ENCODE data around the gene NANOS2.
A peak's percentile ranks its signal among the peaks of the same experiment; 100 is the strongest.
"Not testable (repeated sequence)": the region's sequence is repeated elsewhere in the genome, so short reads cannot be mapped to it uniquely, and the experiment has no call there.

NANOS2 gene

DNA sequence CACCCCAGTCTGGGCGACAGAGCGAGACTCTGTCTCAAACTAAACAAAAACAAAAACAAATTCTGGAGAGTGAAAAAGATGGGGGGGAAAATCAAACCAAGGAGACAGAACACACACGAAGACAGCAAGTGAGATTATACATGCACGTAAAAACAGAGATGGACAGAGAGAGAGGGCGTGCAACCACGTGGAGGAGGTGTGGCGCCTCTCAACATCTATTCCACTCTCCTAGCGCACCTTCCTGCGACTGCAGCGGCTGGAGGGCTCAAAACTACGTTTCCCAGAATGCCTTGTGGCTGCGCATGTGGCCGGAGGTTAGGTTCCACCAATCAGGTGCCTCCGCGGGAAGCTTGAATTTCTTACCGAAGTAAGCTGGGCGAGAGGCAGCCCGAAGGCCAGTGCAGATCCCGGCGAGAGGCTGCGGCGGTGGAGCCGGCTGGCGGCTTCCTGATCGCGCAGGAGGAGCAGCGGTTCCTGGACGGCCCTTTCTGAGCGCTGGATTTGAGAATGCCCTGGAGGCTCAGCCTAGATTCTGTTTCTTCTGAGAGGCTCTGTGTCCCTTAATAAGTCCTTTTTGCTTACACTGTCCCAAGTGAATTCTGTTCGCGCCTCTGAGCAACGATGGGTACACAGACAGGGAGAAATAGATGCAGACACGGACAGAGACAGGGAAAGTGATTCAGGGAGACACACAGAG is 13.1 kb upstream of the NANOS2 start:
- DNase-seq (ENCODE audit: low spot score) = peak; percentile 89

DNA sequence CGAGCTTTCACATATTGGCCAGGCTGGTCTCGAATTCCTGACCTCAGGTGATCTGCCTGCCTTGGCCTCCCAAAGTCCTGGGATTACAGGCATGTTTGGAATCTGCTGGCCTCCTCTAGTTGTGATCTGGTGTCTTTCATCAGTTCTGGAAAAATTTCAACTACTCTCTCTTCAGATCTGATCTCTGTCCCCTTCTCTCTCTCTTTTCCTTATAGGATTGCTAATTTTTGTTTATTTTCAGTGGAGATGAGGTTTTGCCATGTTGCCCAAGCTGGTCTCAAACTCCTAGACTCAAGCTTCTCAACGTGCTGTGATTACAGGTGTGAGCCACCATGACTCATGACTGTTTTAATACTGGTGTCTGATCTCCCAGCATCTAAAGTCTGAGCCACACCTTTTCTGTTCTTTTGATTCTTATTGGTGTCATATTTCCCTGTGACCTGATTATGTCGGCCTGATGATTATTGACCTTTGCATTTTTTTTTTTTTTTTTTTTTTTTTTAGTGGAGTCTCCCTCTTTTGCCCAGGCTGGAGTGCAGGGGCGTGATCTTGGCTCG is 10.4 kb upstream of the NANOS2 start:
- no peak for DNase-seq (ENCODE audit: low spot score)

DNA sequence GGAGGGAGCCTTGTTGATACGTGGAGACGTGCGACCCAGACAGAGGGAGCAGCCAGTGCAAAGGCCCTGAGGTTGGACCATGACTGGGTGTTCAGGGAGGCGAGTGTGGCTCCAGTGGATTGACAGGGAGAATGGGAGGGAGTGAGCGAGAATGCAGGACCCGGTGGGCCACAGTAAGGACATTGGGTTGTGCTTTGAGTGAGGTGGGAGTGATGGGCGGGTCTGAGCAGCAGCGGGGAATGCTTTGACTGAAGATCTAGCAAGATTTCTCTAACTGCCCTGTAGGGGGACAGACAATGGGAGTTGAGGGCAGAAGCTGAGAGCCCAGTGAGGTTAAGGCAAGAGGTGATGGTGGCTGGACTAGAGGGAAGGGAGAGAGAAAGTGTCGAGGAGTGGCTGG is 7.7 kb upstream of the NANOS2 start:
- DNase-seq (ENCODE audit: low spot score) = no peak

DNA sequence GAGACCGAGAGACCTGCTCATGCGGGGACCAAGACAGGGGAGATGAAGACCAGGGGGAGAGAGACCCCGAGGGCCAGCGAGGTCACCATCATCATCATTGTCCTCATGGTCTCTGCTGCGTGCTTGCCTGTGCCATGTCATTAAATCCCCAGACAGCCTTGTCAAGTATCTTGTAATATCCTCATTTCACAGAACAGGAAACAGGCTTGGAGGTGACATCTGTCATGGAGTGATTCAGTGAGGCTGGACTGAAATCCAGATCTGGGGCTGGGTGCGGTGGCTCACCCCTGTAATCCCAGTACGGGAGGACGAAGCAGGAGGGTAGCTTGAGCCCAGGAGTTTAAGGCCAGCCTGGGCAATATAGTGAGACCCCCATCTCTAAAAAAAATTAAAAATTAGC is 5.9 kb upstream of the NANOS2 start:
- DNase-seq (ENCODE audit: low spot score) = no peak

DNA sequence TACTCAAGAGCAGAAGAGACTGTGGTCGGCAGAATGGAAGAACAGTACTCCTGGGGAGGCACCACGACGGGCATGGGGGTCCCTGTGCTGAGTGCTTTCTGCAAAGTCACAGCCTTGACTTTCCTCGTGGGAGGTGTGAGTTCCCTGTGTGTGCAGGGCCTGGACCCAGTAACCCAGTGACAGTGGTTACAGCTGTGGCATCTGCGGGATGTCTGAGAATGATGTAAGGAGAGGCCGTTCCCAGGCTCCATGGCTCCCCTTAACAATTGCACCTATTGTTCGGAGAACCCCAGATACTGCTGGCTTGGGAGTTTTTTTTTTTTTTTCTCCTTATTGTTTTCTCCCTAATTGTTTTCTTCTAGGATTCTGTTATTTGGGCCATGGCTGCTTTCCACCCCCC is 5.1 kb upstream of the NANOS2 start:
- DNase-seq (ENCODE audit: low spot score) = no peak

DNA sequence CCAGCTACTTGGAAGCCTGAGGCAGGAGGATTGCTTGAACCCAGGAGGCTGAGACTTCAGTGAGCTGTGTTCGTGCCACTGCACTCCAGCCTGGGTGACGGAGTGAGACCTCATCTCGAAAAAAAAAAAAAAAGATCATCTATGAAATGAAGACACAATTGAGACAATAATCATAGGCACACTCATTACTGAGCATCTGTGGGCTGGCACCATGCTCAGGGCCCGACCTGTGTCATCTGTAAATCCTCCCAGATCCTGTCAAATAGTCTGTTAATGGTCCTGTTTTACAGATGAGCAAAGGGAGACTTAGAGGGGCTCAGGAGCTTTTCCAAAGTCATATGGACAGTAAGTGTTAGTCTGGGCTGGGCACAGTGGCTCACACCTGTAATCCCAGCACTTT is 4.1 kb upstream of the NANOS2 start:
- no peak for DNase-seq (ENCODE audit: low spot score)

DNA sequence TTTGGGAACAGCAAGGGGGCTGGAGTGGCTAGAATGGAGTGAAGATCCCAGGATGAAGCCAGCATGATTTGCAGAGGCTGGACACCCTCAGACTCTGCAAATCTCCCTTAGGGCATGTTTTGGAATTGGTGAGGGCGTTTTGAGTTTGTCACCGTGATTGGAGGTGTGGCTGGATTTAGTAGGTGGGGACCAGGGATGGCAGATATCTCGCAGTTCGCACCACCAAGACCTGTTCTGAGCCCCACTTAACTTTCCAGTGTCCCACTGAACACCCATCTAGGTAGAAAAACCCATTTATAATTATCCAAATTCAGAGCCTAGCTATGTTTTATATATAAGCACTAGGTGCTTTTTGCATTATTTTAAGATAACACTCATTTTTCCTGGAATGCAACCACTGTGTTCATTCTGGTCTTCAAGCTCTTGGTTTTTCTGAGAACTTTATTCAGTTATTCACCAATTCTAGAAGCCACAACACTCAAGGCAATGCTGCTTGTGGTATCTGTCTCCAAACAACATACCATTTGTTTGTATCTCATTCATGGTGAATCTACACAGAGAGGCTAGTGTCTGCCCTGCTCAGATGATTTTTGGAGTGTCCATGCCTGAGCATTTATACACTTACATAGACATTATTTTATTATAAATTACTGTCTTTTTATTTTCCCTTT is 3.0 kb upstream of the NANOS2 start:
- no peak for DNase-seq (ENCODE audit: low spot score)

DNA sequence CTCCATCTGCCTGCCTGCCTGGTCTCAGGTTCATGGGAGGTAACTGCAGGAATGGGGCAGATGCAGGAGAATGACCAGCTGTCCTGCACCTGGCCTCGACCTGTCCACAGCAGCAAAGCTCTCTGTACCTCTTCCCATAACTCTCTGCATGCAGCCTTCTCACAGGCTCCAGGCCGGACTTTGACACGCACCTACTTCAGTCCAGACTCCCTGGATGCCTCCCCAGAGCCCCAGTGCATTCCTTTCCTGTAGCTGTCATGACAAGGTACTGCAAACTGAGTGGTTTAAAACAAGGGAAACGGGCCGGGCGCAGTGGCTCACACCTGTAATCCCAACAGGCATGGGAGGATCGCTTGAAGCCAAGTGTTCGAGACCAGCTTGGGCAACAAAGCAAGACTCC is 3.3 kb downstream of the NANOS2 start:
- DNase-seq (ENCODE audit: low spot score) = no peak

DNA sequence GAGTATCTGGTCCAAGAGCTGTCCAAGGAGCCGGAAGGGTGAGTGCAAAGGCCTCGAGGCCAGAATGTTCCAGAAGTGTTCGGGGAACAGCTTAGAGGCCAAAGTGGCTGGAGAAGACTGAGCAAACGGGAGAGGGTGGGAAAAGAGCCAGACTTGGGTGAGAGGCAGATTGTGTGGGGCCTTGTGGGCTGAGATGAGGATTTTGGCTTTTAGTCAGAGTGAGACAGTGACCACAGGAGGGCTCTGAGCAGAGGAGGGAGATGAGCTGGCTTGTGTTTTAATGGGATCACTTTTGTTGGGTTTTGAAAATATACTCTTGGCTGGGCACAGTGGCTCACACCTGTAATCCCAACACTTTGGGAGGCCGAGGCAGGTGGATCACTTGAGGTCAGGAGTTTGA is 5.6 kb downstream of the NANOS2 start:
- no peak for DNase-seq (ENCODE audit: low spot score)

DNA sequence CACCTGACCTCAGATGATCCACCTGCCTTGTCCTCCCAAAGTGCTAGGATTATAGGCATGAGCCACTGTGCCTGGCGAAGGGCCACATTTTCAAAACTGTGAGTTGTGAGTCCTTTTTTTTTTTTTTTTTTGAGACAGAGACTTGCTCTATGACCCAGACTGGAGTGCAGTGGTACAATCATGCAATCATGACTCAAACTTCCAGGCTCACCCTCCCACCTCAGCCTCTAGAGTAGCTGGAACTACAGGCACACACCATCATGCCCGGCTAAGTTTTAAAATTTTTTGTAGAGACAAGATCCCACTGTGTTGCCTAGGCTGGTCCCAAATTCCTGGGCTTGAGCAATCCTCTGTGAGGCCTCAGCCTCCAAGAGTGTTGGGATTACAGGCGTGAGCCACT is 8.4 kb downstream of the NANOS2 start:
- no peak for DNase-seq (ENCODE audit: low spot score)

DNA sequence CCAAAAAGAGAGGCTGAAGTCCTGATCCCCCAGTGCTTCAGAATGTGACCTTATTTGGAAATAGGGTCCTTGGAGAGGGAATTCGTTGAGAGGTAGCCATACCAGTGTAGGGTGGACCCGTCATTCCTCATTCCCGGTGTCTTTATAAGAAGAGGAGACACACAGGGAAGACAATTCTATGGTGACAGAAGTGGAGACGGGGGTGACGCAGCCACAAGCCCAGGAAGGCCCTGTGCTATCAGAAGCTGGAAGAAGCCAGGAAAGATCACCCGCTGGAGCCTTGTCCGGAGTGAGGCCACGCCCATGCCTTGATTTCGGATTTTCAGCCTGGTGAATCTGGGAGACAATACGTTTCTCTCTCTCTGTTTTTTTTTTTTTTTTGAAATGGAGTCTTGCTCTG is 9.6 kb downstream of the NANOS2 start:
- DNase-seq (ENCODE audit: low spot score) = no peak

DNA sequence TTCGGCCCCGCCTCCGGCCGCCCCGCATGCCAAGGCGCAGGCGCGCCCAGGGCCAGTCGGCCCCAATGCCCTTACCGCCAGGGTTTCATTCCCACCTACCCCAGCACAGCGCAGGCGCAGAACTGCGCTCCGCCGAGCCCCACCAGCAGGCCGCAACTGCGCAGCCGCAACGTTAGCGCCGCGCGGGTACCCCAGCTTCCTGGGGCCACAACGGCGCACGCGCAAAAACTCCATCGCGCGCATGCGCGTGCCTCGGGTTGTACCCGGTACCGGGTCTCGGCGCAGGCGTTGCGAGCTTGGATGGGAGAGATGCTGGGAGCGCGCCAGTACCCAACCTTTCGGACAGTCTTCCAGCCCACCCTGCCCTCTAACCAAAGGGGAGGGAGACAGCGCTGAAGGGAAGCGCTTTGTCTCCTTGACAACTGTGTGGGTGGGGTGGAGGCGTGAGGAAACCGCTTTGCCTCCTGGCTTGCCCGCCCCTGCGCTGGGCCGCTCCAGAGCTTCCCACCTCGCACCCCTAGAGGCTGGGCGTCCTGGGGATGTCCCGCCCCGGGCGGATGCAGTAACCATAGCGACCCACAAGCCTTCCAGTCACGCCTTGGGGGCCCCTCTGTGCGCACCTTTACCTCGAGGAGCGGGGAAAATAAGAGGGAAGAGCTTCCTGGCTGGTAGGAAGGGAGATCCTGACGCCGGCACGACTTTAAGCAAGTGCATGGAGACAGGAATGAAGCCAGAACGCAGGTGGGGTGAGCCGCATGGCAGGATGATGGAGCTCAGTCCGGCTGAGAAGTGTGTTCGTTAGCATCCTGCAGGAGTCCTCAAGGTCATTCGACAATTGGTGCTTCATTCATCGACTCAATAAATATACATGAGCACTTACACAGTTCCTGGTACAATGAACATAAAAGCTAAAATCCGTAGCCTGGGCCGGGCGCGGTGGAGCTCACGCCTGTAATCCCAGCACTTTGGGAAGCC is 11.6 kb downstream of the NANOS2 start:
- peak; percentile 99 for DNase-seq (ENCODE audit: low spot score)

DNA sequence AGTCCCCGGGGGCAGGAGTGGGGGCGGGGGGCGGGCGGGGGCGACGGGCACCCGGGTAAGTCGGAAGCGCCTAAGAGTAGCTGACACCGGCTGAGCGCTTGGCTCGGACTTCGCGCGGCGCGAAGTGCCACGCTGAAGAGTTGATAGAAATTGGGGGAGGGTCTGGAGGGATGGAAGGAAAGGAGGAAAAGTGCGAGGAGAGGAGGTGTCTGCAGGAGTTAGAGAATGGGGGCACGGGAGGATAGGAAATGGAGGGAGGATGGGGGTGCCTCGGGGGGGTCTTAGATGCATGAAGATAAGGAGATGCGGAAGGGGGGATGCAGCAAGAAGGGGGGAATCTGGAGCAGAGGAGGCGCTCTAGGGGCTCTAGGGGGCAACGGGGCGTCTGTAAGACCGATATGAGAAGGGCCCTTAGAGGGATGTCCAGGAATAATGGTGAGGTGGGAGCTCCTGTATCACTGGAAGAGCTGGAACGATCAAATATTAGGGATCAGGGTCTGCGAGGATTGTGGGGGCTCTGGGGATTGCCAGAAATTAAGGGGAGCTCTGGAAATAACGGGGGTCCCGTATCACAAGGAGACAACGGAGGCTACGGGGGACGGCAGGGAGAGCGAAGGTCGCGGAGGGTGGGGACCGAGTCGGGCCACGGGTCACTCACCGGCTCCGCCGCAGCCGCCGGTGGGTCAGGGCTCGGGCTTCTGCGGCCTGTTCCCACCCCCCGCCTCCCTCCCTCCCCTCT is 12.5 kb downstream of the NANOS2 start, which contains the start of gene MYPOP:
TSS of gene MYPOP (minus strand) at position 702 of the 739 bp plus-strand sequence. CDS start 840 bp downstream, outside the sequence.
- DNase-seq (ENCODE audit: low spot score) = no peak

DNA sequence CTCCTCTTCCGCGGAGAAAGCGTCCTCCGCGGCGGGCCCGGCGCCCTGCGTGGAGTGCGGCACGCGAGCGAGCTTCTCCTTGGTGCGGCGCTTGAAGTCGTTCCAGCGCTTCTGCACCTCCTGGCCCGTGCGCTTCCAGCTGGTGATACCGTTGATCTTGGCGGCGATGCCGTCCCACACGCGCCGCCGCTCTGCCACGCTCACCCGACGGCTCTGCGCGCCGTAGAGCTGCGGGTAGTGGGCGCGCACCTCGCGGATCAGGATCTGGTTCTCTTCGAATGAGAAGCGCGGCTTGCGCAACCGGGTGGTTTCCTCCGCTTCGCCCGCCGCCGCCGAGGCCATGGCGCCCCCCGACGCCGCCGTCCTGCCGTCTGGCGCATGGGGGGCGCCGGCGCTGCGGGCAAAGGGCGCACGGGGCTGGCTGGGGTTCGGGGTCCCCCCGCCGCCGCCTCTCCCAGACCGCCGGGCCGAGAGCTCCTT is 13.1 kb downstream of the NANOS2 start:
- DNase-seq (ENCODE audit: low spot score) = no peak

DNA sequence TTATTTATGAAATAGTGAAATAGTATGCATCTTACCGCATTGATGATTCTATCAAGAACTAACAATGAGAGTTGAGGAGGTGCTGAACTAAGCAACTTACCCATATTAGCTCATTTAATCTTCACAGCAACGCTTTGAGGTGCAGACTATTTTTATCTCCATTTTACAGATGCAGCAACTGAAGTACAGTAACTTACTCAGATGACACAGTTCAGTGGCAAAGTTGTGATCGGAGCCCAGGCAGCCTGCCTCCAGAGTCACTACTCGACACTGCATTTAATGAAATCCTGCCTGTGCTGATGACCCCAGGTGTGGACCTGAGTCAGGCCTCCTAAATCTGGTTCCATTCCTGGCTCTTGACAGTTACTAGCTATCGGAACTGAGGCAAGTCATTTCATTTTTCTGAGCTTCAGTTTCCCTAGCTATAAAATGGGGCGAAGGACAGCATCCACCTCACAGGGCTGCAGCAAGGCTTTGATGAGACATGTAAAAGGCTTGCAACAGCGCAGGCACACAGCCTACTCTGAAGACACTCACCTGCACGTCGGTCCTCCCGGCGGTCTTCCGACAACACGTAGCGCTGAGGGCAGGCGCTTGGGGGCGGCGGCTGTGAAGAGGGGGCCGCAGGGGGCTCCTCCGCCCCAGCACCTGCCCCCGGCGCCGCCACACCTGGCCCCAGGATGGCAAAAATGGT is 13.7 kb downstream of the NANOS2 start:
- no peak for DNase-seq (ENCODE audit: low spot score)

DNA sequence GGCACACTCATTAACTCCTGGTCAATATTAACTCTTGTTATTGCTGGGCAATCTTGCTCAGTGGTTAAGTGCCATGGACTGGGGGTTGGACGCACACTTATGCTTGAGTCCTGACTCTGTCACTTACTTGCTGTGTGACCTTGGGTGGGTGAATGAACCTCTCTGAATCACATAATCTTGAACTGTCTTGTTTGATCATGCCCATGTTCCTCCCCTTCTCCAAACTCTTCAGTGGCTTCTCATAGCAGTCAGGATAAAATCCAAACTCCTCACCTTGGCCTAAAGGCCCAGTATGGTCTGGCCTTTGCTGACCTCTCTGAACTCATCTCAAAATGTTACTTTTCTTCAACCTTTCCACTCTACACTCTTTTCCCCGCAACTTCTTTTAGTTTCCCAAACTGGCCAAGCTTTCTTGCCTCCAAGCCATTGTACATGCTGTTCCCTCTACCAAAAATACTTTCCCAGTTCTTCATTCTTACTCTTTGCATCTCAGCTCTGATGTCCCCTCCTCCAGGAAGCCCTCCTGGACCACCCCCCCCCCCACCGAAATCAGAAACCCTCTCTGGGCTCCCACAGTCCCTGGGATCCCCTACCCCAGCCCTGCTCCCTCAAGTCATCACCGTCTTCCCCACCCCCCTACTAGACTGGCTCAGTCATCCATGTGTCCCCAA is 14.5 kb downstream of the NANOS2 start:
- no peak for DNase-seq (ENCODE audit: low spot score)

DNA sequence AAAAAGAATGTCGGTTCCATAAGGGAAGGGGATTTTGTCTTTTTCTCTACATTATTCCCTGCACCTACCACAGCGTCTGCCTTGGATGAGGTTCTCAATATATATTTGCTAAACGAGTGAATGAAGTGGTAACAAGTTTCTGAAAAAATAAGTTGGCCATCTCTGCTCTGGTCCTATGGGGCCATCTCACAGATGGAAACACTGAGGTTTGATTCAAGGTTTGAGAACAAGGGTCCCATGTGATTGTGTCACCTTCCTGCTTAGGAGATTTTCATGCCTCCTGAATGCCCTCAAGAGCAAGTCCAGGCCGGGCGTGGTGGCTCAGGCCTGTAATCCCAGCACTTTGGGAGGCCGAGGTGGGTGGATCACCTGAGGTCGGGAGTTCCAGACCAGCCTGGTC is 15.3 kb downstream of the NANOS2 start:
- DNase-seq (ENCODE audit: low spot score) = no peak

DNA sequence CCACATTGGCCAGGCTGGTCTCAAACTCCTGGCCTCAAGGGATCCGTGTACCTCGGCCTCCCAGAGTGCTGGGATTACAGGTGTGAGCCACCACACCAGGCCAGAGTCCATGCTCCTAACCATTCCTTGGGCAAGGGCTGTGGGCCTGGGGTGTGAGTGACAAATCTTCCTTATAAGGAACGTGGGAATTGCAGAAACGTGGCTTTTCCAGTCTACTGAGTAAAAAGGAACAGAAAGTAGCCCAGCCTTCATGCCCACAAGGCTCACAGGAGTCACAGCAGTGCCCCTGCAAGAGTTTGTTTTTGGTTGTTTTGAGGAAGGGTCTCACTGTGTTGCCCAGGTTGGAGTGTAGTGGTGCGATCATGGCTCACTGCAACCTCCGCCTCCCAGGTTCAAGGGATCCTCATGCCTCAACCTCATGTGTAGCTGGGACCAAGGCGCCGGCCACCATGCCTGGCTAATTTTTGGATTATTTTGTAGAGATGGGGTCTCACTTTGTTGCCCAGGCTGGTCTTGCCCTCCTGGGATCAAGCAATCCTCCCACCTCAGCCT is 17.2 kb downstream of the NANOS2 start:
- DNase-seq (ENCODE audit: low spot score) = no peak

DNA sequence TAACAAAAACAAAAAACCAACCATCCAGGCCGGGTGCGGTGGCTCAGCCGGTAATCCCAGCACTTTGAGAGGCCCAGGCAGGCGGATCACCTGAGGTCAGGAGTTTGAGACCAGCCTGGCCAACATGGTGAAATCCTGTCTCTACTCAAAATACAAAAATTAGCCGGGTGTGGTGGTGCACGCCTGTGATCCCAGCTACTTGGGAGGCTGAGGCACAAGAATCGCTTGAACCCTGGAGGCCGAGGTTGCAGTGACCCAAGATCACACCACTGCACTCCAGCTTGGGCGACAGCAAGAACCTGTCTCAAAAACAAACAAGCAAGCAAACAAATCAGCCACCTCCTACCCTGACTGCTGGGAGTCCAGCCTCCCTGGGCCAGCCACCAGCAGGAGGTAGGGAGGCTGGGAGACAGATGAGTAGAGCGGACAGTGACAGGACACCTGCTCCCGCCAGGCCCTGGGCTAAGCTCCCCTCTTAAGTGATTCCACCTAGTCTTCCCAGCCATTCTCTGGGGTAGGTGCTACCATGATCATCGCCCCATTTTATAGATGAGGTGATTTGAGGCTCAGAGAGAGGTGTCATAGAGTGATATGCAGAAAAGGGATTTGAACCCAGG is 18.5 kb downstream of the NANOS2 start:
- DNase-seq (ENCODE audit: low spot score) = not testable (repeated sequence)

Measured in left forelimb (tissue), 1 donor.